GM13977 (cell line): ENCODE measurements around the gene ARPP21.

Experiments
- DNase-seq: peaks from one replicate; pipeline ENCODE4 v3.0.0; 2012; ENCODE audit warnings: low spot score
- CTCF ChIP-seq: IDR thresholded peaks from 2 replicates; pipeline ENCODE4 v1.5.1; 2012; ENCODE audit warnings: mild to moderate bottlenecking, control low read depth; ENCODE audit not compliant: insufficient read depth; ENCODE audit errors: extremely low read depth, missing control alignments
- in situ Hi-C: fragments of 300-500 bp; cut with MboI; formaldehyde crosslinking; loops from one replicate; pipeline ENCODE4 v1.12.0; 2022; ENCODE audit warnings: low sequenced_read_pairs, low pct_unique_long_range_greater_than_20kb, mixed read lengths, inconsistent platforms; ENCODE audit not compliant: unreplicated experiment

ARPP21 gene

GRCh38 chr3:35673017-35673416, 33.7 kb downstream of the ARPP21 start:
- no peak for DNase-seq
- in situ Hi-C loops: no loop called here
- TF ChIP-seq CTCF: no peak

GRCh38 chr3:35674451-35675109, 35.3 kb downstream of the ARPP21 start:
- DNase-seq: no peak
- in situ Hi-C loops: no loop called here
- no peak for TF ChIP-seq CTCF

GRCh38 chr3:35675206-35675605, 35.9 kb downstream of the ARPP21 start:
- DNase-seq: no peak
- TF ChIP-seq CTCF: no peak
- in situ Hi-C loops: no loop called here

GRCh38 chr3:35675621-35676020, 36.3 kb downstream of the ARPP21 start:
- in situ Hi-C loops: no loop called here
- TF ChIP-seq CTCF: no peak
- no peak for DNase-seq

GRCh38 chr3:35677797-35678196, 38.5 kb downstream of the ARPP21 start:
- TF ChIP-seq CTCF: no peak

GRCh38 chr3:35678643-35679161, 39.4 kb downstream of the ARPP21 start:
- DNase-seq: no peak
- no peak for TF ChIP-seq CTCF
- in situ Hi-C loops: no loop called here

More at GRCh38 chr3:35677797-35678196, 38.5 kb downstream of the ARPP21 start:
- no peak for DNase-seq
- in situ Hi-C loops: no loop called here
